Stimulated activated CD4-positive, alpha-beta T cell treated with anti-CD3 and anti-CD28 coated beads, Interleukin-1b, Interleukin-23, amount 100 ng/mL, for 4 hours (primary cell): ENCODE data around the gene RNLS.

Experiments
- DNase-seq, 2 donors: peaks; one replicate each; pipeline ENCODE4 v3.0.0-alpha.2; 2020; ENCODE audit warnings: low read depth in 2 of 2

Gene RNLS

DNA sequence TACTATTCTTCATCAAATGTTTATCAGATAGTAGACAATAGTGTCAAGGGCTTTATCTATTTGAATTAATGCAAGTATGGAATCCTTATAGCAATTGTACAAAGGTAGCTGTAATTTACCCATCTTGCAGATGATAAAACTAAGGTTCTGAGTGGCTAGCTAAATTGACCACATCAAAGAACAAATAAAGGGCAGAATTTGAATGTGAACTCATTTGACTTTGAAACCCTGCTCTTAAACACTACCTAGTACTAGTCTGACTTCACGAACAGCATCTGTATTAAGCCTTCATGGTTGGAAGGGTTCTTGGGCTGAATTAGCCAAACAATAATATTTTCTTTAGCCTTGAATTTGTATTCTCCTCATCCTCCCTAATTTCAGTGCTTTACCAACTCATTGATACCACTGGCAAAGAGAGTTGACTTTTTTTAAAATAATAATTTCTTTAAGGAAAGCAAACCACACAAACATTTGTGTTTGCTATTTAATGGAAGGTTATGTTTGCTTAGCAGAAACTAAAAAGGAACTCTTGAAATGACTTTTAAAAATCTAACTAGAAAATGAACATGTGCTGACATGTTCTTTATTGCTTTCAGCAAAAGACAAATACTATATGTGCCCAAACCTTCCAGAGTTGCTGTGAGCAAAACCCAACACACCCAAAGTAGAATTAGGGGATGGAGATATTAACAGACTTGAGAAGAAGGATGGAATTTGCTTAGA is 322.6 kb downstream of the RNLS start:
- DNase-seq: no peak

DNA sequence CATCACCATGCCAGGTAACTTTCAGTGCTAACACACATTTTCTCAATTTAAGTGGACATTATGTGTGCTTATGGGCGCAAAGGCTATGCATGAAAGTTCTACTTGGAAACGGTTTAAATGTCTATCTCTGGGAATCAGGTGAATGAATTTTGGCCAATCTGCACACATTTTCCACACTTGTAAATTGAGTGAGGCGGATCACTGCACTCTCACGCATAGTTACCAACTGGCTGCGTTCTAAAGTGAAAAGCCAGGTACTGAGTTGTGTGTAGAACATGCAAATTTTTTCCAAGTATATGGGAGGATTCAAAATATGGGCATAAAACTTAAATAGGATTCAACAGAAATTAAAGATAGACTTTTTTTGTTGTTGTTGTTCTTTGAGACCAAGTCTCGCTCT is 323.7 kb downstream of the RNLS start:
- DNase-seq: no peak

DNA sequence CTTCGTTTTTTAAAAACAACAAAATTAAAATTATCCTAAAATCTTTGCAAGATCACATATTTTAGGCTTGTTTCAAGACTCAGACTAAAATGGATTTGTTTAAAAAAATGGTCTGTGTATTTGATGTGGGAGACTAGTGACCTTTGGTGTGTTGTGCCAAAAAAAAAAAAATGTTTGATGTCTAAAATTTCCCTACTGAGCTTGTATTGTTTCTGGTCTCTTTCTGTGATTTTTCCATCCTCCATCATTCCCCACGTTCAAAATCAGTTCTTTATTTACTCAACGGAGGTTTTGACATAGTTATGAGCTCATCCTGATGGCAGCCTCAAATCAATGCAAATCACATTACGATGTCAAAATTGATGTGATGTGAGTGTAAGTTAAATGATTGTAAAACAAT is 326.2 kb downstream of the RNLS start:
- DNase-seq: no peak

DNA sequence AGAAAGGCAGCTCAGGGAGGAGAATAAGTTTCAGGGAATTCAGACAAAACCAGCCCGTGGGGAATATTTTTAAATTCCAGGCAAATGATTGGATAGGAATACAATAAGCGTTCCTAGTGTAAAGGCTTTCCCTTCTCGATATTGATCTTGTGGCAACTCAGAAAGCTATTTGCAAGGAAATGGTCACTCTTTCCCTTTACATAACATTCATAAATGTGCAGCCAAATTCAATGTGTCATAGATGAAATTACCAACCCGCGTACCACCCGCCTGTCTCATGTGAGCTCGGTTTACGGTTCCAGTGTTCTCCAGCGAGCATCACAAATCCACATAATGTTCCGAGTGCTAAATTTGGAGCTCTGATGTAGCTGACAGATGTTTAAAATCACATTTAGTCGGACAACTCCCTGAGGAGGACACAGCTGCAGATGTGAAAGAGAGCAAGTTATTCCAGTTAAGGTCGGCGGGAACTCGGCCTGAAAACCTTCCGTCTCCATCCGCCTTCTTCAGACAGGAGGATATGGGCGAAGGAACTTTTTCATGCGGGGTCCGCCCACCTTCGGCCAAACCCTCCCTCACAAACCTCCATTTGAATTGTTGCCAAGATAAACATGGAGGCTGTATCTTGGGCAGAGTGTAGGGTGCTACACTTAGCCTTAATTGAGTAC is 327.0 kb downstream of the RNLS start:
- no peak for DNase-seq

DNA sequence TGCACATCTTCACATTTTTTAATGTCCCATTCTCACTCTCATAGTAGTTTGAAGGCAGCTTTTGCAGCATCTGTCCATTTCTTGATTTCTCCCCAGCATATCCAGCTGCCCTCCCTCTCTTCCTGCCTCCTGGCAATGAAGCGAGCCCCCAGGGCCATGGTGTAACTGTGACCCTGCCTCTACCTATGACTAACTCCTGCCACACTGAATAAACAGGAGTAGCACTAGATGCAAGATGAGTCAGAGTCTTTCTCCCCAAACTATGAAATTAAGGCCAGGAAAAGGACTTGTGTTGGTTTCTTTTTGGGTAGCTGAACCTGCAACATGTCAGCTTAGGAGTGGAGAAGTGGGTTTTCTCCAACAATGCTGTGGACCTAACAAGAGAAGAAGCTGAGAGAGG is 329.0 kb downstream of the RNLS start:
- DNase-seq: no peak

DNA sequence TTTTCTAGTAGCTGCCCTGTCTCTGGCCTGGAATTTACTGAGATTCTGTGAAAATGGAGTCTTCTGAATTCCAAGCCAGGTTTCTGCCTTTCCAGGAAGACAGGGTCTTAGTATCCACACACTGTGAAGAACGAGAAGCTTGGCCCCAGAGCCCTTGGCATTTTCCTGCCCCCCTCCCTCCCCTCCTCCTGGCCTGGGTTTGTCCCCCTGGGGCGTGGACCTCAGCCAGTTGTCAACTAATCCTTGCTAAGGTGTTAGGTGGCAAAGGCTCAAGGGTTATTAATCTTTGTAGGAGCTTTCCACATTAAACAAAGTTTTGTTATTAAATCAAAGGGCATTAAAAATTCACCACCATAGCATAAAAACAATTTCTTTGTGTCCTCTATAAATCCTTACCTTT is 329.5 kb downstream of the RNLS start:
- no peak for DNase-seq

DNA sequence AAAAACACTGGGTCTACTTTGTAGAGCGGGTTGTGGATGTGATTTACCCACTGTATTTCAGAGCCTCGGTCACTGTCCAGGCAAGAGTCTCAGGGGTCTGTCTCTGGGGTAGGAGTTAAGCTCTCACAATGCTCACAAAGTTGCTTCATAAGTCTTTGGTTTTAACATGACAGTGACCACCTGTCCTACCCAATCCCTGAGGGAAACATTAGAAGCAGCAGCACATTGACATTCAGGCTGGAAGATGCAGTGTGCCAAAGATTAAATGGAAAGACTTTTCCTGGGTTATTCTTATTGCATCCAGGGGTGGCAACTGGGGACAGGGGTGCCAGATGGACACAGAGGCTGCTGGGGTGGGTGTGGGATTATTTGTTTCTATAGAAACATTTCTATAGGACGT is 330.0 kb downstream of the RNLS start:
- DNase-seq: no peak

DNA sequence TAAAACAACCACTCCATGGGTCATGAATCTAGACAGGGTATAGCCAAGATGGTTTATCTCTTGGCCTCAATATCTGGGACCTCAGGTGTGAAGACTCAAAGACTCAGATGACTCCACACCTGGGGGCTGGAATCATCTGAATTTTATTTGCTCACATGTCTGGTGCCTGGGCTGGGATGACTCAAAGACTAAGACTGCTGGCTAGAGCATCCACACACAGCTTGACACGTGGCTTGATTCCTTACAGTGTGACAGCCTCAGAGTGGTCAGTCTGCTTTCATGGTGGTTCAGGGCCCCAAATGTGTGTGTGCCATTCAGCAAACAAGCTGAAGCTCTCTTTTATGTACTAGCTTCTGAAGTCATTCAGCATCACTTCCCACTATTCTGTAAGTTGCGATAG is 333.7 kb downstream of the RNLS start:
- no peak for DNase-seq

DNA sequence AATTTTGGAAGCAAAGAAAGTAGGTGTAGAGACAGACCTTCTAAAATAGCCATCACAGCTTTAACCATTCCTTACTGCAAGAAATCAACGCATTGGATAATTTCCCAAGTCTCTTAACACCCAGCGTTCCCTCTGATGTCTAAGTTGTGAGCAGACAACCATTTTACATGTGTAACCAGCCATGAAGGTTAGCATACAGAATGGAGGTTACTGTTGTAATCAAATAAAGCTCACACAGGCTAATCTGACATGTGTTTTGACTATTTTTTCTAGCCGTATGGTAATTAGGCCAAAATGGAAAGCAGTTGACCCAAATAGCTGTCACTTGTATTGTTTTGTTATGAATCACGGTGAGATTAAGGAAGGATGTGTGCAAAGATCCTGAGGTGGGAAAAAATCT is 336.4 kb downstream of the RNLS start:
- DNase-seq: no peak

DNA sequence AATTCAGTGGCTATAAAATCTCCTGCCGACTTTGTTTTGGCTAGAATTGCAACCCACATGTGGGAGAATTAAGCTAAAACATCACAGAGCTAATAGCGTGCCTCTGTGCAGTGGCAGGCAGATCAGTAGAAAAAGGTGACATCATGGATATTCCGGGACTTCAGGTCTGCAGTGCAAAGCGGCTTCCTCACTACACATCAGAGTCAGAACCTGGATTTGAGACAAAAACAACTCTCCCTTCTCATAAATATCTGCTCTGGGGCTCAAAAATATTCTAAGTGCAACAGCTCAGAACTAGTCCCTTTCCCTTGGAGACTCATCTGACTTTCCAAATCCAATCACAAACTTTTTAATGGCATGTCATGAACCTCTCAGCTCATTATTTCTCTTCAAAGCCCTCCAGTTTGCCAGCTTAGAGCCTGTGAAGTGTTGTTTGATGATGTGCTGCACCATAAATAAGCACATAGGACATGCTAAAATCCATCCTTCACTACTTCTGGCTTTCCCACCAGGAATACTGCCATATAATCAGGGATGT is 337.1 kb downstream of the RNLS start:
- no peak for DNase-seq

DNA sequence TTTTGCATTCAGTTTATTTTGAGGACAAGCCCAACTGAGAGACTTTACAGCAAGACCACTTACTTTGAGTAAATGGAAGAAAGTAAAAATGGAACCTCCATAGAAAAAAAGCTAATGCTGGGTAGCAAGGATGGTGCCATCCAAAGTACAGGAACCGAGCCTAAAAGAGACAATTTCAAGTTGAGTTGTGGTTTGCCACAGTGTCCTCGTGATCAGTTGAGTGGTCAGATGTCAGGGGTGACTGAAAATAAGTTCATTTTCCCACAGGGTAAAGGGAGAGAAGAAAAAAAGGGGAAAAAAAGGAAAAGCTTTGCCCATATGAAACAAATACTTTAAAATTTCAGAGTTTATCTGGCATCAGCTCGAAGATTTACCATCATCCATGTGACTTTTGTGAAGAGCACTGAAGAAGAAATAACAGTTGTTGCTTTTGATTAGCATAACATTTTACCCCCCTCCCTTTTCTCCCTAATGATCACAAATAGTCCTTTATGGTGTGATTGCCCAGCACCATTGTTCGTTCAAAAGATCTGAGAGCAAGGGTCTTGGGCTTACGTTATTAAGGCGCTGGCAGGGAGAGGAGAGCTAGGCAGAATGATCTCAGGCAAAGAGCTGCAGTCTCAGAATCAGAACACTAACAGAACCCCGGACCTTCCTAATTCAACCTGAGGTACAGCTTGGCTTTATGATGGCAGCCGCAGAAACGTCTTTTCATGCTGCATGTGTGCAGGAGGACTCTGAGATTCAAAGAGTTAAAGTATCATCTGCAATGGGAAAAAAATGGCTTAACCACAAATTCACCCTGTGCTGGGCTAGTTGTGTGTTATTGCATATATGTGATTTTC is 338.1 kb downstream of the RNLS start:
- no peak for DNase-seq

DNA sequence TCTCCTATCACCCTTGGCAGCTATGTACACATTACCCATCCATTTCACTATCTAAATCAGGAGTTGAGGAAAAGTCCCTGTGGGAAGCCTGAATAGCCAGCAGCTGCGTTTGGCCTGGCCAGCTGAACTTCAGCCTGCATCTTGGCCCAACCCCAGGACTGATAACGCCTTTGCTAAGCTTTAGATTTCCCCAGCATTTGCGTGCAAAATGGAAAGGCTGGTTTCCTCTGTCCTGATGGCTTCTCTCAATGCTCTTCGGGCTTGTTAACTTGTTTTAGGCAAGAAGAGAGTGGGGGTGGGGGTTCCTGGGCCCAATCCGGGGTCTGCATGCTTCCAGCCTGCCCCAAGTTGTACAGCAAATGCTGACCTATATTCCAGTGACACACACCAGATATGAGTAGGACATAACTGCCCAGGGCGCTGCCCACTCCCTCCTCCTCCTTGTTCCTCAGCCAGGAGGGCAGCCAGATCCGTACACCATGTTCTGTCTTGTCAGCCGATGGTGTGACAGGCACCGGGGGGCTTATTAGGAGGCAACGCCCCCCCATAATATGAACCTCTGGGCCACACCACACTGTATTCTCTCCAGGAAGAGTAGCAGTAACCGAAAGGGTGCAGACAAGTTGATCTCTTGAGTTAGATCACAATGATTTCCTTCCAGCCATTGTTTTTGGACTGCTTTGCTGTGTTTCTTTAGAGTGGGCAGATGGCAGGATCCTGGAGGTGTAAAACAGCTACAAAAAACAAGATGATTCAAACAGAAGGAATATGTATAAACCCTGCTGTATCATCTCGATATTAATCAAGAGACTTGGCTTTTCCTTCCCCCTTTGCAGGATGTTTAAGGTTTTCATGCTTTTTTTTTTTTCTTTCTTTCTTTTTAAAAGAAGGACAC is 339.0 kb downstream of the RNLS start:
- no peak for DNase-seq

DNA sequence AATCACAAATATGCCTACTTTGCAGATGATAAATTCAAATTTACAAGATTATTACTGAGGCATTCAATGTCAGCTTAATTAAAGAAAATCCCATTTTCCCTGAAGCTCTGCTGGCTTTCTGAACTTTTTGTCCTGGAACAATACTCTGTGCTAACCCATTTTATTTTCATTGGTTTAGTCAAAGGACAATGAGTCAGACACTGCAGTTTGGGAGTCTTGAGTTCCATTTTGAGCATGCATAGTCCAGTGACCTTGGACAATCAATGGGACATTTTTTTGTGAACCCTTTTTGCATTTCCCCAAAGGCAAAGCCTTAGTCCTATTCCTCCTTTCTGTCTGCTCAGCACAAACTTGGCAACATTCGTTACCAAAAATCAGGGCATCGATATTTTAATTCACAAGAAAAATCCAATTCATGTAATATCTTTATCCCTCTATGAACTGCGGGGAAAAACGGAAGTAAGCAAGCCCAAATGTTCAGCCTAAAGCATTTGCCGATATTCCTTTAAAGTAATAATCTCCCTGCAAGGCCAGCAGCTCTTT is 339.8 kb downstream of the RNLS start:
- no peak for DNase-seq

DNA sequence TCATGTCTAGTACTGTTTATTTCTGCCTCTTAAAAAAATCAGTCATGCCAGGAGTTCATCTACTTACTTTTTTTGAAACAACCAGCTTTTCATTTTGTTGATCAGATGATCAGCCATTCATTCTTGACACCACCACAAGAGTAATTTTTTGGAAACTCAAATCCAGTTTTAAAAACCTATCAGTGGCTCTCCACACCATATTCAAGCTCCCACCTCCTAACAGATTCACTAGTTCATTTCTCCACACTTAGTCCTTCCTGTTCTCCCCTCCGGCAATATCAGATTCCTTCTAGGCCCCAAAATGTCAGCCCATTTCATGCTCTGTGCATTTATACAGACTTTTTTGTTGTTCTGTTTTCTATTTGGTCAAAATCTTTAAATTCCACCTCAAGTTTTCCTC is 341.6 kb downstream of the RNLS start:
- DNase-seq: no peak

DNA sequence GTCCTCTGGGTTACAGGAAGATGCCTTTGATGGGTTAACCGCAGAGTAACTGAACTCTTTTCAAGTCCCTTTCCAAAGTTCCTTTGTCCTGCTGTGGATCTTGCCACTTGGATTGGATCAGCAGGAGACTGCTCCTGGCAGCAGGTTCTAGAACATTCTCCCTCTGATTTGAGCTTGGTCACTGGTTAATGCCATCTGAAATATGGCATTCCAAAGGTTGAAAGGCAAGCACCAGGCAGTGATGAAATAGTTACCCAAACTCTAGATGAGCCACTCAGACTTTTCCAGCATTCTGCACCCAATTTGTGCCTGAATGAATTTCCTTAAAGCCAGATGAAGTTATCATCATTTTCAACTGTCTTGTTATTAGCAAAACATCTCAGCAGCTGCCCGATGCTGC is 343.9 kb downstream of the RNLS start:
- no peak for DNase-seq

DNA sequence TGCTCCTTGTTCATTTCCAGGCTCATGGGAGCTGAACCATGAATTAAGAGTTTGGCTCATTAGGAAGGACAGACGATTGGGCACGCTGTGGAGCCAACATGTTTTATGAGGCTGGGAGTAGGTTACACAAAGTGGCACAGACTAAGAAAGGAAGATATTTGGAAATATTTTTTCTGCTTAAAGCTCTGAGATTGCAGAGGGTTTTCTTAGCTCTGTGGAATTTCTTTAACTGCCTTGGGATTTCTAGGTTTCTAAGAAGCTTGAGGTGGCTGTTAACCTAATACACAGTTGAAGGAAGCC is 344.6 kb downstream of the RNLS start:
- DNase-seq: no peak

DNA sequence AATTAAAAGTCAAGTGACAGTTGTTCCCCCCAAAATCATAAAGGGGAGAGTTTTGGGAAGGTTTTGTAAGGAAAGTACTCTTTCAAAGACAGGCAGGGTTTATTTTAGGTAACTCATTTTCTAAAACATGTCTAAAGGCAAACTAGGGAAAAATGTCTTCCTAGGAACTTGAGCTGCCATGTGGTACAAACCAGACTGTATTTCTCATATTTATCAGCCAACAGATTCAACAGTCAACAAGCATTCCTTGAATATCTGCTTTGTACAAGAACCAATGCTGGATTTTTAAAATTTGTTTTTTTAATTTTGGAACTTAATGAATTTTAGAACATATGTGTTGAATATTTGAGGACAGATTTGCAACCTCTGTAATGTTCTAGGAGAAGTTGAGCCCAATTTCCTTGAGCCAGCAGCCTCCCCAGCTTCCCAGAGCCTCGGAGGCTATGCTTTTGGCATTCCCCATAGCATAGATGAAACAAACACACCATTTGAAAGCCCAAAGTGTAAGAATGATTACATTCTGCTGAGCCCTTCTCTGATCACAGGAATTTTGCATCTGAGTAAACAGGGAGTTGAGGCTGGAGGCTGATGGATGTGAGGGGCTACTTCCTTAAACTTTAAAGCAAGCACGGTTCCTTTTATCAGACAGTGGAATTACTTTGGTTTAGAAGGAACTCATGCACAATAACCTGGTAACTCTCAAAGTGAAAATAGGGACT is 345.1 kb downstream of the RNLS start:
- DNase-seq: no peak

DNA sequence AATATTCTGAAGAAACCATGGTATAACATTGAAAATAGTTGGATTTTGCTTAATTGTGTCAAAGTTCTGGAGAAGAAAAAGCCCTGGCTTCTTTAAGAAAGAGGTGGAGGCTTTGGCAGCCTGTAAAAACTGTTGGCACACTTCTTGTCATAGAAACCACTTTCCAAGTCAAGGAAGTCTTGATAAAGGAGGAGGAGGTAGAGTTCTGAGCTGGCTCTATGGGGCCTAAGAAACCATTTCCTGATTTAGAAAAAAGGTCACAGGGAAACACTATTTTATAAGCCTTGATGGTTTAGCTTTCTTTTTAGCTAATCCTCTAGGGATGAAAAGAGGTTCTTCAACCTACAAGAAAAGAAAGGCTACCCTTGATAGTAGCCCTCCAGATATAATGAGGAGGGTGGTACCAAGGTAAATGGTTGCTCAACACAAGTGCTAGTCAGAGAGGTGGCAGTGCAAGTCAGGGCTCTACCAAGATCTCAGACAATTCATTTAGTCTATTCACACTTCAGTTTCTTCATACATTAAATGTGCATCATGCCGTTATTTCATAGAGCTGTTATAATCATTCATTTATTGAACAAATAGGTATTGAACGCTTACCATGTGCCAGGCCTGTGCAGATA is 346.9 kb downstream of the RNLS start:
- no peak for DNase-seq

DNA sequence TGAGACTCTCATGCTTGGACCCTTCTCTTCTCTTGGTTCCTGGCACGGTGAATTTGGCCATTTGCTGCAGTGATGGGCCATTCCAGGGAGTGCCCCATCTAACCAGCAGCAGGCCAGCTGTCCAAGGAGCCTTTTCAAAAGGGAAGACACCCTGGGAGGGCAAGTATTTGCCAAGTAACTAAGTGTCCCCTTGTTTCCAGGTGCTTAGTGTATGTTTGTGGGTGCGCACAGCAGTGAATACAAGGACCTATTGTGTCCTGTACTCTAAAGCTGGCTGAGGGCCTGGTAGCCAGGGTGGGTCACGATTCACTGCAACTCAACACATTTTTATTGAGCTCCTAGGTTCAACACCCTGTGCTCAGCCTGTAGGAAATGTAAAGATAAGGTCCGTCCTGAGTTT is 348.8 kb downstream of the RNLS start:
- DNase-seq: no peak

DNA sequence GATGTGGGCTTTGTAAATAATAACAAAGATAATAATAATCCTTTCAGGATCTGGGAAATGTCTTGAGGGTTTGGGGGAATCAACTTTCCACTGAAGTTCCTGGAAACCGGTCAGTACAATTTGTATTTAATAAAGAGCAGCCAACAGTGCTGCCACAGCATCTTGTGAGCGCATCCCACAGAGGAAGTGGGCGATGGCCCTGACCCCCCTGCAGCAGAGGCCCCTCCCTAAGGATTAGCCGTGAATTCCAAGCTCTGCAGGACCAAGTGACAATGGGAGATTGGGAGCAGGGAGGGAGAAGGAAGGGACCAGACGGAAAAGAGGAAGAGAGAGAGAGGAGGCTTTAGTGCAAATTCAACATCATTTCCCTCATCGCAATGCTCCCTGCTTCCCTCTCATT is 349.2 kb downstream of the RNLS start:
- no peak for DNase-seq
